NCI-H2107 treated with DMSO at 0.1 percent for 48 hours (cell line): ENCODE measurements around the gene FAM20C.

Source experiments
- DNase-seq: peaks from one replicate; lab custom pipeline; 2025; ENCODE audit not compliant: unreplicated experiment; lab: John Stamatoyannopoulos, UW

Gene FAM20C

GRCh38 chr7:158771-159170 lies 33.6 kb upstream of the FAM20C start:
- no peak for DNase-seq

- DNase-seq: no peak
These were observed 32.8 kb upstream of the FAM20C start for GRCh38 chr7:159370-160270.

- DNase-seq: no peak
These were observed 31.2 kb upstream of the FAM20C start for GRCh38 chr7:160958-161725.

GRCh38 chr7:162632-163297 lies 29.6 kb upstream of the FAM20C start:
- DNase-seq: no peak

- no peak for DNase-seq
These were observed 29.1 kb upstream of the FAM20C start for GRCh38 chr7:163298-163695.

GRCh38 chr7:163971-164881 lies 28.1 kb upstream of the FAM20C start:
- DNase-seq: no peak

- no peak for DNase-seq
These were observed 27.3 kb upstream of the FAM20C start for GRCh38 chr7:164882-165660.

- DNase-seq: no peak
These were observed 26.6 kb upstream of the FAM20C start for GRCh38 chr7:165661-166337.

GRCh38 chr7:166338-167060 lies 25.9 kb upstream of the FAM20C start:
- DNase-seq: no peak

- DNase-seq: no peak
These were observed 25.1 kb upstream of the FAM20C start for GRCh38 chr7:167090-167855.

GRCh38 chr7:167976-168791 lies 24.2 kb upstream of the FAM20C start:
- DNase-seq: no peak

GRCh38 chr7:169276-170172 lies 22.8 kb upstream of the FAM20C start:
- DNase-seq: no peak

- no peak for DNase-seq
These were observed 21.6 kb upstream of the FAM20C start for GRCh38 chr7:170551-171363.

- DNase-seq: no peak
These were observed 20.9 kb upstream of the FAM20C start for GRCh38 chr7:171364-171904.
